ENCODE data around the gene U2AF1L4. TPM values are rescaled to one million over a fixed set of nuclear protein-coding genes. Genes with fewer than 3 reads are reported as not detected.
A peak's percentile ranks its signal among the peaks of the same experiment; 100 is the strongest.
"Not testable (repeated sequence)": the region's sequence is repeated elsewhere in the genome, so short reads cannot be mapped to it uniquely, and the experiment has no call there.

U2AF1L4 gene
- polyA plus RNA-seq, 1 donor from 2014 or later: 74.8 TPM

DNA sequence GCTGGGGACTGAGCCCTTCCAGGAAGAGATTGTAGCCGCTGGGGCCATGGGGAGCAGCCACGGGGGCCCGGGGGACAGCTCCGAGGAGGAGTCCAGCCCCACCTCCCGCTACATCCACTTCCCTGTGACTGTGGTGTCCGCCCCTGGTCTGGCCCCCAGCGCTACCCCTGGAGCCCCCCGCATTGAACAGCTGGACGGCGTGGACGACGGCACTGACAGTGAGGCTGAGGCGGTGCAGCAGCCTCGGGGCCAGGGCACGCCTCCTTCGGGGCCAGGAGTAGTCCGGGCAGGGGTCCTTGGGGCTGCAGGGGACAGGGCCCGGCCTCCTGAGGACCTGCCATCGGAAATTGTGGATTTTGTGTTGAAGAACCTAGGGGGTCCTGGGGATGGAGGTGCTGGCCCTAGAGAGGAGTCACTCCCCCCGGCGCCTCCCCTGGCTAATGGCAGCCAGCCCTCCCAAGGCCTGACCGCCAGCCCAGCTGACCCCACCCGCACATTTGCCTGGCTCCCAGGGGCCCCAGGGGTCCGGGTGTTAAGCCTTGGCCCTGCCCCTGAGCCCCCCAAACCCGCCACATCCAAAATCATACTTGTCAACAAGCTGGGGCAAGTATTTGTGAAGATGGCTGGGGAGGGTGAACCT lies 12.6 kb downstream of the U2AF1L4 start:
- no peak overlapping the region for H3K27ac Mint-ChIP-seq
- no peaks in the 10 kb centered on the region for H3K27me3 Mint-ChIP-seq
- peaks cover under 1% of the 10 kb centered on the region for H3K36me3 Mint-ChIP-seq
- H3K4me3 Mint-ChIP-seq: no peak overlapping the region
- no peaks in the 10 kb centered on the region for H3K9me3 Mint-ChIP-seq
- H3K4me1 Mint-ChIP-seq: peaks cover 3 to 9% (median 9%) of the 10 kb centered on the region in 3 donors

DNA sequence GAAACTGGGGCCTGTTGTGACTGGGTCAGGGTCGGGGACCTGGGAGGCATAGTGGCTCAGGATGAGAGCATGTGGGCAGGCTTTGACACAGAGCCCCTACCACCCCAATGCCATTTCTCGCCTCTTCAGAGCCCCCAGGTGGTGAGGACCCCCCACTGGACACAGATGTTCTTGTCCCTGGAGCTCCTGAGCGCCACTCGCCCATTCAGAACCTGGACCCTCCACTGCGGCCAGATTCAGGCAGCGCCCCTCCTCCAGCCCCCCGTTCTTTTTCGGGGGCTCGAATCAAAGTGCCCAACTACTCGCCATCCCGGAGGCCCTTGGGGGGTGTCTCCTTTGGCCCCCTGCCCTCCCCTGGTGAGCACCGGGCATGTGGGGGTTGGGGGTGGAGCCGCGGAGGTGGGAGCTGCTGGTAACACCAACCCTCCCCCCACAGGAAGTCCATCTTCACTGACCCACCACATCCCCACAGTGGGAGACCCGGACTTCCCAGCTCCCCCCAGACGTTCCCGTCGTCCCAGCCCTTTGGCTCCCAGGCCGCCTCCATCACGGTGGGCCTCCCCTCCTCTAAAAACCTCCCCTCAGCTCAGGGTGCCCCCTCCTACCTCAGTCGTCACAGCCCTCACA lies 13.3 kb downstream of the U2AF1L4 start:
- Mint-ChIP-seq H3K4me3 (no peak overlapping the region), H3K4me1 (peaks cover 0 to 5% (median 4%) of the 10 kb centered on the region in 3 donors), H3K9me3 (no peaks in the 10 kb centered on the region), H3K36me3 (peaks cover 2% of the 10 kb centered on the region), H3K27me3 (no peaks in the 10 kb centered on the region), H3K27ac (no peak overlapping the region)

DNA sequence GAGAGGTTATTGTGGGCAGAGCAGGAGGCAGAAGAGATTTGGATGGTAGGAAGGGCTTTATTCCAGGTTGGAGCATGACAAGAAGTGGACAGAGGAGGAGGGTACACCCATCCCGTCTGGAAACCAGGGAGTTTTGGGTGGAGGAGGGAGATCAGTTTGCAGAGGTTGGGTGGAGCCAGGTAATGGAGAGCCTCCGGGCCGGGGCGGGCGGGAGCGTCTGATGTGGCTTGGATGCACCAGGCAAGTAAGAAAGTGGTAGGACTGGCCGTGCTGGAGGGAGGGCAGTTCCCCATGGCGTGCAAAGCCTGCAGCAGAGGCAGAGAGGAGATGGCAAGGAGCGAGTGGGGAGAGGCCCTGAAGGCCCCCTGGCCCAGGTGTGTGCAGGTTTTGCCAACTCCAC lies 13.9 kb downstream of the U2AF1L4 start:
- Mint-ChIP-seq H3K9me3 (no peaks in the 10 kb centered on the region), H3K4me1 (peaks cover 0 to under 1% (median under 1%) of the 10 kb centered on the region in 3 donors), H3K4me3 (peak overlapping the region in 1 of 4 donors; percentile 75), H3K36me3 (peaks cover 3% of the 10 kb centered on the region), H3K27ac (peak overlapping the region in 1 of 3 donors; percentile 95), H3K27me3 (no peaks in the 10 kb centered on the region)

DNA sequence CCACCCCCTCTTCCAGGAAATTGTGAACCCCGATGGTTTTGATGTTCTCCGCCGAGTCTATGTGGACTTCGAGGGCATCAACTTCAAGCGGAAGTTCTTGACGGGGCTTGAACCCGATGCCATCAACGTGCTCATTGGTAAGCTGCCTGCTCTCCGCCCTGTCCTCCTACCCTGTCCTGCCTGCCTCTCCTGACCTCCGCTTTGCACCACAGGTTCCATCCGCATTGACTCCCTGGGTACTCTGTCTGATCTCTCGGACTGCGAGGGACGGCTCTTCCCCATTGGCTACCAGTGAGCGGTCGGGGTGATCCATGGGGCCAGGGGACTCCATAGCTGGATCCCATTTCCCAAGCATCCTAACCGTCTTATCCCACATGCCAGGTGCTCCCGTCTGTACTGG lies 14.9 kb downstream of the U2AF1L4 start:
- Mint-ChIP-seq H3K27me3 (no peaks in the 10 kb centered on the region), H3K27ac (peak overlapping the region in 1 of 3 donors; percentile 53), H3K9me3 (no peaks in the 10 kb centered on the region), H3K4me3 (no peak overlapping the region), H3K36me3 (peaks cover 4% of the 10 kb centered on the region), H3K4me1 (no peaks in the 10 kb centered on the region)

DNA sequence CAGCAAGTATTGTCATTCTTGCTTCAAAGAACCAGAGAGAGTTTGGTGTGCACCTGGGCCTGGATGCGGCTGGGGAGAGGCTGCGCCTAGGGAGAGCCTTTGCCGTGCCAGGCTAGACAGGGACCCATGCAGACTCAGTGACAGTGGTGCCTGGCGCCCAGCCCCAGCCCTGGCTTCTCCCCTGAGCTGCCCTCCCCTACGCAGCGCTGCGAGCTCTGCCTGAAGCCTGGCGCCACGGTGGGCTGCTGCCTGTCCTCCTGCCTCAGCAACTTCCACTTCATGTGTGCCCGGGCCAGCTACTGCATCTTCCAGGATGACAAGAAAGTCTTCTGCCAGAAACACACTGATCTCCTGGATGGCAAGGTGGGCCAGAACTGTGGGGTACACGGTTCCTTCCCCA lies 15.5 kb downstream of the U2AF1L4 start:
- Mint-ChIP-seq H3K36me3 (peaks cover 4% of the 10 kb centered on the region), H3K27ac (no peak overlapping the region), H3K27me3 (no peaks in the 10 kb centered on the region), H3K4me1 (no peaks in the 10 kb centered on the region), H3K9me3 (no peaks in the 10 kb centered on the region), H3K4me3 (no peak overlapping the region)

DNA sequence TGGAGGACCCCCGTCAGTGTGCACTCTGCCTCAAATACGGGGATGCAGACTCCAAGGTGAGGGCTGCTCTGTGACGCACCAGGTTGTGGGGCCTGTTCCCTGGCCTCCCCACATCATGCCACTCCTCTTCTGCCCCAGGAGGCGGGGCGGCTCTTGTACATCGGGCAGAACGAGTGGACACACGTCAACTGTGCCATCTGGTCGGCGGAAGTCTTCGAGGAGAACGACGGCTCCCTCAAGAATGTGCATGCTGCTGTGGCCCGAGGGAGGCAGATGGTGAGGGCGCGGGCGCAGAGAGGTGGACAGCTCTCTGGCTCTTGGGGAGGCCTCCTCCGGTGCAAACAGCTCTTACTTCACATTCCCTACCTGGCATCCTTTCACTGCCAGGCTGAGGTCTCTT lies 16.2 kb downstream of the U2AF1L4 start:
- H3K4me1 Mint-ChIP-seq: no peaks in the 10 kb centered on the region
- H3K4me3 Mint-ChIP-seq: no peak overlapping the region
- no peaks in the 10 kb centered on the region for H3K9me3 Mint-ChIP-seq
- no peaks in the 10 kb centered on the region for H3K27me3 Mint-ChIP-seq
- peaks cover 4% of the 10 kb centered on the region for H3K36me3 Mint-ChIP-seq
- H3K27ac Mint-ChIP-seq: no peak overlapping the region

DNA sequence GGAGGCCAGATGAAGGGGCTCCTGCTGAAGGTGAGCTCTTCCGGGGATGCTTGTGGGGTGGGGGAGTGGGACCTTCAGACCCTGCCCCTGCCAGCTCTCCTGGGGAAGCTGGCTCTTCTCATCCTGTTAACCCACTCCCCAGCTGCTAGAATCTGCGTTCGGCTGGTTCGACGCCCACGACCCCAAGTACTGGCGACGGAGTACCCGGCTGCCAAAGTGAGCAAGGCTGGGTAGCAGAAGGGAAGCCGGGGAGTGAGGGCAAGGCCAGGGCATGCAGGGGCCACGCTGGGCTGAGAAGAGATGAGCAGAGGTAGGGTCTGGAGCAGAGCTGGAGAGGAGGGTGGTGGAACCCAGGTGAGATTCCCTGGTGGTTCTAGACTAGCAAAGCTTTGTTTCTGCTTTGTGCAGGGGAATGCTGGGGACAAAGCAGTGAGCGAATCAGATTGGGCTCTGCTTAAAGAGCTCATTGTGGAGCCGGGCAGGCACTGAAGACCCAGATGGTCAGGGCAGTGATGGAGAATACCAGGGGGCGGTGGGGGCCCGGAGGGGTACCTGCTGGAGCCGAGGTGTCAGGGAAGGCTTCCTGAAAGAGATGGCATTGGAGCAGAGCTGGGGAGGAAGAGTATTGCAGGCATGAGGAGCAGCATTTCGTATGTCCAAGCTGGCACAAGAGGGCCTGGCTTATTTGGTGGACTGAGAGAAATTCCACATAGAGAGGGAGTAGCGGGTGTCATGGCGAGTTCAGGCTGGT lies 17.1 kb downstream of the U2AF1L4 start:
- Mint-ChIP-seq H3K27me3 (no peaks in the 10 kb centered on the region), H3K36me3 (peaks cover 4% of the 10 kb centered on the region), H3K9me3 (no peaks in the 10 kb centered on the region), H3K4me1 (no peaks in the 10 kb centered on the region), H3K27ac (no peak overlapping the region), H3K4me3 (peak overlapping the region in 1 of 4 donors; percentile 65)

DNA sequence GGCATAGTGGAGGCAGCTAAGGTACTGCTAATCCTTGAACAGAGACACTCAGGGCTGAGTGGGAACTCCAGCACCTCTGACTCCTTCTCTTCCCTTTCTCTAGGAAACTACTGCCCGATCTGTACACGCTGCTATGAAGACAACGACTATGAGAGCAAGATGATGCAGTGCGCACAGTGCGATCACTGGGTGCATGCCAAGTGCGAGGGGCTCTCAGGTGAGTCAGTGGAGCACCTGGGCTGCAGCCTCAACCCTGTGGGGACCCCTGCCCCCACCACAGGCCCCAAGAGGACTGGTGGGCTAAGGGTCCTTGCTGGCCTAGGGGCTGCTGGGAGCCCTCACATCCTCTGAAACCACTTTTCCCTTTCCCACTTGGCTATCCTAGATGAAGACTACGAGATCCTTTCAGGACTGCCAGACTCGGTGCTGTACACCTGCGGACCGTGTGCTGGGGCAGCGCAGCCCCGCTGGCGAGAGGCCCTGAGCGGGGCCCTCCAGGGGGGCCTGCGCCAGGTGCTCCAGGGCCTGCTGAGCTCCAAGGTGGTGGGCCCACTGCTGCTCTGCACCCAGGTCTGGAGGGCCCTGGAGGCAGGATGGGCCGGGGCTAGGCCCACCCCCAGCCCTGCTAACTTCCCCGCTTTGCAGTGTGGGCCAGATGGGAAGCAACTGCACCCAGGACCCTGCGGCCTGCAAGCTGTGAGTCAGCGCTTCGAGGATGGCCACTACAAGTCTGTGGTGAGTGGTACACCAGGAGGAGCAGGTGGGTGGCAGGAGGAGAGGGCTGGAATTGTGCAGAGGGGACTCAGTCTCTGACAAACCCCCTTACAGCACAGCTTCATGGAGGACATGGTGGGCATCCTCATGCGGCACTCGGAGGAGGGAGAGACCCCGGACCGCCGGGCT lies 17.9 kb downstream of the U2AF1L4 start:
- Mint-ChIP-seq H3K27ac (peak overlapping the region in 1 of 3 donors; percentile 46), H3K9me3 (no peaks in the 10 kb centered on the region), H3K4me3 (no peak overlapping the region), H3K27me3 (no peaks in the 10 kb centered on the region), H3K4me1 (no peaks in the 10 kb centered on the region), H3K36me3 (peaks cover 4% of the 10 kb centered on the region)

DNA sequence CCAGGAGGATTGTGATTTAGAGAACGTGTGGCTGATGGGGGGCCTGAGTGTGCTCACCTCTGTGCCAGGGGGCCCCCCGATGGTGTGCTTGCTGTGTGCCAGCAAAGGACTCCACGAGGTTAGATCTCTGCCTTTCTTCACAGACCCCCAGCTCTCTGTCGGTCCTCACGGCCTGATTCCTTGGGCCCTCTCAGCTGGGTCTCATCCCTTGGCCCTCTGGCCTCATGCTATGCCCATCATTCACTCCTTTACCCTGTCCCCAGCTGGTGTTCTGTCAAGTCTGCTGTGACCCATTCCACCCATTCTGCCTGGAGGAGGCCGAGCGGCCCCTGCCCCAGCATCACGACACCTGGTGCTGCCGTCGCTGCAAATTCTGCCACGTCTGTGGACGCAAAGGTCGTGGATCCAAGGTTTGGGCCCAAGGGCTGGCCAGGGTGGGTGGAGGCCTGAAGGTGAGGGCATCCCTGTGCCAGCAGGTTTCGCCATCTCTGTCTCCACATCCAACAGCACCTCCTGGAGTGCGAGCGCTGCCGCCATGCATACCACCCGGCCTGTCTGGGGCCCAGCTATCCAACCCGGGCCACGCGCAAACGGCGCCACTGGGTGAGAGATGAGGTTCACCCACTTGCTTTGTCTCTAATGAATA lies 19.9 kb downstream of the U2AF1L4 start:
- H3K36me3 Mint-ChIP-seq: peaks cover 4% of the 10 kb centered on the region
- H3K9me3 Mint-ChIP-seq: no peaks in the 10 kb centered on the region
- H3K4me3 Mint-ChIP-seq: no peak overlapping the region
- H3K27me3 Mint-ChIP-seq: no peaks in the 10 kb centered on the region
- H3K27ac Mint-ChIP-seq: peak overlapping the region in 1 of 3 donors; percentile 48
- H3K4me1 Mint-ChIP-seq: peaks cover 0 to 1% (median 0%) of the 10 kb centered on the region in 3 donors

DNA sequence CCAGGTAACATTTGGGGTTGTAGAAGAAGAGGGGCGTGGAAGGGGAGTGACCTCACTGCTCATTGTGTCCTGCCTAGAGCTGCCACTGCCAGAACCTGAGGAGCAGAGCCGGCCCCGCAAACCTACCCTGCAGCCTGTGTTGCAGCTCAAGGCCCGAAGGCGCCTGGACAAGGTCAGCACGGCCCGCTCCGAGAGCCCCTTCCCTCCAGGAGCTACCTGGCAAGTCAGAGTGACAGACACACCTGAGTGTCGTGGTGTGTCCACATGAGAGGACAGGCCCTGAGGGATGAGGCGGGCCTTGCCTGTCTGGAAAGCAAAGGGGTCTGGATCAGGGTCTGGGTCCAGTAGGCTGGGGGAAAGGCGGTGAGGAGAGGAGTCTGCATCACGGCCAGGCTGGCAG lies 20.7 kb downstream of the U2AF1L4 start:
- H3K4me3 Mint-ChIP-seq: peak overlapping the region in 1 of 4 donors; percentile 57
- no peaks in the 10 kb centered on the region for H3K27me3 Mint-ChIP-seq
- H3K9me3 Mint-ChIP-seq: no peaks in the 10 kb centered on the region
- peaks cover 4% of the 10 kb centered on the region for H3K36me3 Mint-ChIP-seq
- H3K27ac Mint-ChIP-seq: no peak overlapping the region
- peaks cover 0 to 2% (median 2%) of the 10 kb centered on the region in 3 donors for H3K4me1 Mint-ChIP-seq

DNA sequence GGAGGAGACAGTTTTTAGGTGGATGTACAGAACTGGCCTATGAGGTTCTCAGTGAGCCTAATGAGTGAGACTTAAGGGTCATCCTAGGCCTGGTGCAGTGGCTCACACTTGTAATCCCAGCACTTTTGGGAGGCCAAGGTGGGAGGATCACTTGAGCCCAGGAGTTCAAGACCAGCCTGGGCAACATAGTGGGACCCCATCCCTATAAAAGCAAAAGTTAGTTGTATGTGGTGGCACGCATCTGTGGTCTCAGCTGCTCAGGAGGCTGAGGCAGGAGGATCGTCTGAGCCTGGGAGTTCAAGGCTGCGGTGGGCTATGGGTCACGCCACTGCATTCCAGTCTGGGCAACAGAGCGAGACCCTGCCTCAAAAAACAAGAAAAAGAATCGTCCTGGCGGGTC lies 21.1 kb downstream of the U2AF1L4 start:
- not testable (repeated sequence) for H3K36me3 Mint-ChIP-seq, H3K4me1 Mint-ChIP-seq, H3K9me3 Mint-ChIP-seq, H3K27ac Mint-ChIP-seq, H3K27me3 Mint-ChIP-seq
- H3K4me3 Mint-ChIP-seq: peak overlapping the region in 1 of 4 donors; percentile 57

DNA sequence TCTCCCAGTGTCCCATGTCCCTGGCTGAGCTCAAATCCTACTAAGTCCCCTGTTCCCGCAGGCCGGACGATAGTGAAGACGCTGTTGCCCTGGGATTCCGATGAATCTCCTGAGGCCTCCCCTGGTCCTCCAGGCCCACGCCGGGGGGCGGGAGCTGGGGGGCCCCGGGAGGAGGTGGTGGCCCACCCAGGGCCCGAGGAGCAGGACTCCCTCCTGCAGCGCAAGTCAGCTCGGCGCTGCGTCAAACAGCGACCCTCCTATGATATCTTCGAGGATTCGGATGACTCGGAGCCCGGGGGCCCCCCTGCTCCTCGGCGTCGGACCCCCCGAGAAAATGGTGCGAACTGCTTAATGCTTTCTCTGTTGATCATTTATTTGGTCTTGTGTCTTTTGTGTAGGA lies 21.5 kb downstream of the U2AF1L4 start:
- peaks cover 0 to 10% (median 5%) of the 10 kb centered on the region in 3 donors for H3K4me1 Mint-ChIP-seq
- peak overlapping the region in 2 of 4 donors; percentile 21 to 57 for H3K4me3 Mint-ChIP-seq
- no peak overlapping the region for H3K27ac Mint-ChIP-seq
- peaks cover 4% of the 10 kb centered on the region for H3K36me3 Mint-ChIP-seq
- no peaks in the 10 kb centered on the region for H3K9me3 Mint-ChIP-seq
- H3K27me3 Mint-ChIP-seq: no peaks in the 10 kb centered on the region

DNA sequence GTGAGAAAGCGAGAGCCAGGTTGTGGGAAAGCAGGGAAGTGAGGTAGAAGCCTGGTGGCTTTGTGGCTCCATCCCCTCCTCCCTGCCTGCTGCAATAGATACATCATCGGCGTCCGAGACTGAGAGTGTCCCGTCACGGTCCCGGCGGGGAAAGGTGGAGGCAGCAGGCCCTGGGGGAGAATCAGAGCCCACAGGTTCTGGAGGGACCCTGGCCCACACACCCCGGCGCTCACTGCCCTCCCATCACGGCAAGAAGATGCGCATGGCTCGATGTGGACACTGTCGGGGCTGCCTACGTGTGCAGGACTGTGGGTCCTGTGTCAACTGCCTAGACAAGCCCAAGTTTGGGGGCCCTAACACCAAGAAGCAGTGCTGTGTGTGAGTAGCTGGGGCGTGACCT lies 22.3 kb downstream of the U2AF1L4 start:
- Mint-ChIP-seq H3K4me3 (no peak overlapping the region), H3K9me3 (no peaks in the 10 kb centered on the region), H3K27me3 (no peaks in the 10 kb centered on the region), H3K27ac (no peak overlapping the region), H3K36me3 (peaks cover 4% of the 10 kb centered on the region), H3K4me1 (peaks cover 0 to 10% (median 5%) of the 10 kb centered on the region in 3 donors)

DNA sequence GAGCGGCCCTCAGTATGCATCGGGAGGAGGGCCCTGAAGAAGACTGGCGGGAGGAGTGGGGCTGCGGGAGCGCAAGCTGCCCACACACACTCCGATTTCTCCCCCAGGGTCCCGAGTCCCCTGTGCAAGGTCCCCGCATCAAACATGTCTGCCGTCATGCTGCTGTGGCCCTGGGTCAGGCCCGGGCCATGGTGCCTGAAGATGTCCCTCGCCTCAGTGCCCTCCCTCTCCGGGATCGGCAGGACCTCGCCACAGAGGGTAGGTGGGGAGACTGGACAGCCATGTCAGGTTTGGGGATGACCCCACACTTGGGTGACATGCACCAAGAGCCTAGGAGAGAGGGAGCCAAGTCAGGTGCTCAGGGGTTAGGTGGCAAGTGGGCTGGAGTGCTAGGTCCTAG lies 22.8 kb downstream of the U2AF1L4 start:
- Mint-ChIP-seq H3K4me1 (peaks cover 0 to 10% (median 5%) of the 10 kb centered on the region in 3 donors), H3K4me3 (peak overlapping the region in 1 of 4 donors; percentile 9), H3K9me3 (no peaks in the 10 kb centered on the region), H3K36me3 (peaks cover 1% of the 10 kb centered on the region), H3K27ac (no peak overlapping the region), H3K27me3 (no peaks in the 10 kb centered on the region)
